Ovary (tissue), 3 donors: ENCODE data around the gene NDEL1.

Experiments
- CTCF ChIP-seq, 3 donors: fragments of 450-650 bp in 2 of 3; fragments of 200-600 bp in 1 of 3; IDR thresholded peaks; one replicate each; pipeline versions ENCODE4 v1.5.1 to v1.8.0; 2016 to 2022; ENCODE audit warnings: antibody characterized with exemption in 3 of 3, mild to moderate bottlenecking in 1 of 3
- POLR2A ChIP-seq: fragments of 450-650 bp; IDR thresholded peaks from one replicate; pipeline ENCODE4 v1.6.1; 2017; ENCODE audit warnings: antibody characterized with exemption, mild to moderate bottlenecking, moderate library complexity
- donor health status: DM: no; HTN: no; CAD: no.

DNA sequence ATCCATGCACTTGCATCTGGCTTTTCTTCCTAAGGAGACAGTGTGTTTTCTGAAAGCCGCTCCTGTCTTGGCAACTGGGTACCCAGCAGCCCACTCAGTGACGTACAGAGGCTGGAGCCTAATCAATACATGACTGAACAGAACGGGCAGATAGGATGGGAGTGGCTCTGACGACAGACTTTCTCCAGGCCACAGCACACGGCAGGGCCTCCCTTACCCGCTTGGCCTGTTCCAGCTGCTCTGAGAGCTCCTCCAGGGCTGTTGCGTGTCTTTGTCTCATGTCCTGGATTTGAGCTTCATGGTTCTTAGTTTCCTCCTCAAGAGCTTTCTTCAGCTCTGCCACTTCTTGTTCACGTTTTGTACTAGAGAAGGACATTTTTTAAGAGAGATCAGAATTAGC, 64.9 kb downstream of the NDEL1 start:
- no peak for TF ChIP-seq CTCF (IDR thresholded peaks at IDR 0.05)
- TF ChIP-seq POLR2A, result no peak
